Skeletal muscle cell (primary cell): Measurements from ENCODE around the gene ASAH2.
A peak's percentile ranks its signal among the peaks of the same experiment; 100 is the strongest.
"Not testable (repeated sequence)": the region's sequence is repeated elsewhere in the genome, so short reads cannot be mapped to it uniquely, and the experiment has no call there.

Experiments used
- DNase-seq: peaks from one replicate; pipeline ENCODE4 v3.0.0-alpha.2; 2010; ENCODE audit warnings: low read depth
- H3K4me3 ChIP-seq: 2 replicates; pipeline ENCODE4 v1.5.1; 2011; ENCODE audit warnings: low read depth, mild to moderate bottlenecking, control low read depth, low read length, moderate library complexity

The ASAH2 gene

DNA sequence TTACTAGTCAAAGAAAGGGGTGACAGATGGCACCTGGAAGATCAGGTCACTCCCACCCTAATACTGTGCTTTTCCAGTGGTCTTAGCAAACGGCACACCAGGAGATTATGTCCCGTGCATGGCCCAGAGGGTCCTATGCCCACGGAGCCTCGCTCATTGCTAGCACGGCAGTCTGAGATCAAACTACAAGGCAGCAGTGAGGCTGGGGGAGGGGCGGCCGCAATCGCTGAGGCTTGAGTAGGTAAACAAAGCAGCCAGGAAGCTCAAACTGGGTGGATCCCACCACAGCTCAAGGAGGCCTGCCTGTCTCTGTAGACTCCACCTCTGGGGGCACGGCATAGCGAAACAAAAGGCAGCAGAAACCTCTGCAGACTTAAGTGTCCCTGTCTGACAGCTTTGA, 11.3 kb upstream of the ASAH2 start:
- not testable (repeated sequence) for DNase-seq, H3K4me3 ChIP-seq

DNA sequence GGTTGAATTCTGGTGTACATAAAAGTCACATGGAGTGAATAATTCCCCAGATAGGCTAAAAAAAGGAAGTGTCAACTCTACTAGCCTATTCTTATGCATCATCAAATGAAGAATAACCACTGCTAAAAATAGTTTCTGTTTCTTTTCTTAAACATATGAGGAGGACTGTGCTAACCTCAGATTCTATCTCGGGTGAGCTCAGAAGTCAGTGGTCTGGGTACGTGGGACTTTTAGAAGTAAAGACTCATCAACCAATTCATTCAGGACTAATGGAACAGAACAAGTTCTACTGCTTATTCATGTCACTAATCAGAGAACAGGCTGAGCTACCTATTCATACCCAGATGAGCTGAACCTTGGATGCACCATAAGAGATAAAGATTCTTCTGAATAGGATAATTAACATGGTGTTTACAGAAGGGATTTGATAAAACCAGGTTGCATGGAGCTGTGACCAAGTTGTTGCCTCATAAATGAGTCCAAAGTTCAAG, 9.5 kb upstream of the ASAH2 start:
- DNase-seq, result no peak

DNA sequence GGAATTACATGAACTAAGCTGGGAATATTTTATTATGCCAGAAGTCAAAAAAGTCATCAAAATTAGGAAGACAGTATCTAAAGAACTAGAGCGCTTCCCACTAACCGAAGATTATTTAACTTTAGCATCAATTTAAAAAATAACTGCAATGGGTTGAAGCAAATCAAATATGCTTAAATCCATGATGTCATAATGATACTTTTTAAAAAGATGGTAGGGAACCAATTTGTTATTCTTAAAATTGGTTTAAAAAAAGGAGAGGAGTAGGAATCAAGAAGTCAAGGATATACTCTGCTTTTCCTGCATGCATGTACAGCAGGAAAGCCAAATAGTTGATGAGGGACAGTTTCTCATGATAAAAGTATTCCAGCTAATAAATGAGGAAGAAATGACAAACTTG, 3.2 kb upstream of the ASAH2 start:
- no peak for DNase-seq
- H3K4me3 ChIP-seq, result no peak overlapping the region

More for the DNA sequence above, 9.5 kb upstream of the ASAH2 start:
- no peak overlapping the region for H3K4me3 ChIP-seq

DNA sequence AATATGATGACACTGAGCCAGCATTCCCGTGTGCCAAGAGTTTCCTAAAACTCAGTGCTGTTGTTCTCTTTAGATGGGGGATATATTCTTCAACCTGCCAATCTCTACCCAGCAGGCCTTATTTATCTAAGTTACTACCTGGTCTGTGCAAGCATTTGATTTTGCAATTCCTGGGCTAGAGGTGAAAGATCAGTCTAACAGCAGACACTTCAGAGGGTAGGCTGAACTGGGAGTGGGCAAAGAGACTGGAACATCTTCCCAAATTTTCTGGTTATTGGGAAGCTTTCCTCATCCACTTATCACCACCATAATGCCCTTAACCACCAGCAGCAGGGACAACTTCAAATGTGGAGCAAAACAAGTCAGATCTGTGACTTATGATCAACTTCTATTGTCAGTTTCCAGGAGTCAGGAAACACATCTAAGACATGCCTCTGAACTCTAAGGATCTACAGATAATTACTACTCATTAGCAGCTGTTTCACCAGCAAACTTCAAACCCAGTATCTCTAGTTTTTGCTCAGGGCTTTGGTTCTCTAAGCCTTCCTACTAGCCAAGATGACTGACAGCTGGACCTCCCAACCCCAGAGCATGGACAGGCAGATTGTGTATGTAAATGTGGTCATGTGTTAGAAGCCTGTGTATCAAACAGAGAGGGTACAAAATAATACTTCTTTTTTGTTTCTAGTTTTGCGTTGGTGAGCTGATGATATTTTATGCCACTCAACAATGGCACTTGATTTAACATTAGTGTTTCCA, 1.0 kb downstream of the ASAH2 start:
- DNase-seq, result no peak
- no peak overlapping the region for H3K4me3 ChIP-seq

DNA sequence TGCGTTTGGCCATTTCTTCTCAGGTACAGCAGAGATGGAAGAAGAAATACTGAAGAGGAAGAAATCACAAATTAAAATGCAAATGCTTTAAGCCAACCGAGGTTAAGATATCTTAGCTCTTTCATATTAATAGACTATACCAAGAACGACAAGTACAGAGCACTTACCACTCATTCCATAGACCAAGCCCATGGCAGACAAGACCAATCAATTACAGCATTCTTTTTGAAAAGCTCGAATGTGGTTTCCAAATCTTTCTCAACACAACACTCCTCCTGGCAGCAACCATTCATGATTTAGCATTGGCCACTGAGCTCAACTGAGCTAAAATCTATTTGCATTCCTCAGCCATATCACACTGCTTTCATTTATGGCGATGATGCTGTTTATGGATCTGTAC, 2.7 kb downstream of the ASAH2 start:
- no peak overlapping the region for H3K4me3 ChIP-seq
- no peak for DNase-seq

DNA sequence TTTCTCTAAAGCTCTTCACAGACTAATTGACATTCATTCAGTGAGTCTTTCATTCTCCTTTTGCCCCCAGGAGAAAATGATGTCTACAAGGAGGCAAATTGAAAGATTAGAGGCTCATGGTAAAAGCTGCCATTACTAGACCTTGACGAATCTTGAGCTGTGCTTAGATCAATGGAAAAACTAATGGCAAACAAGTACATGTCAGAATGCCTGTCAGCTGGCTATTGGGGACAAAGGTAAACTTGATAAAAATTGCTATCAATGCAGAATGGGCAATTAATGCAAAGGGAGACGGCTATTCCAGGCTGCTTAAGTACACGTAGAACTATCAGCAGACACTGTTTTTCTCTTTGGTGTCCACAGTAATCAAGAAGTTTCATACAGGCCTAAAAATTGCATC, 3.3 kb downstream of the ASAH2 start:
- no peak for DNase-seq
- no peak overlapping the region for H3K4me3 ChIP-seq

DNA sequence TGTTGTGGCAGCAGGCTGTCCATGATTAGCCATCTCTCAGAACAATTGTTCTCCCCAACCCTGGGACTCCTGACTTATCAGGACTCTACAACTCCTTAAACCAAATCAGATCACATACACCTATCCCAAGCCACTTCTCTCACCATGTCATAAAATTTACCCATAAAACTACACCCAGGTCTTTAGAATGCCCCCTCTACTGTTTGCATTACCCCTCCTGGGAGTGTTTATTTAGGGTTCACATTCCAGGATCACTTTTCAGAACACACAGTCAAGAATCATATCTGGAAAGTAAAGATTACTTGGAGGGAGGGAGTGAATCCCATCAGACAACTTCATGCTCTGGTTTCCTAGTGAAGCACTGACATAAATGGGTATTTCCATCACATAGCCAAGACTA, 7.1 kb downstream of the ASAH2 start:
- no peak for DNase-seq
- H3K4me3 ChIP-seq, result no peak overlapping the region

DNA sequence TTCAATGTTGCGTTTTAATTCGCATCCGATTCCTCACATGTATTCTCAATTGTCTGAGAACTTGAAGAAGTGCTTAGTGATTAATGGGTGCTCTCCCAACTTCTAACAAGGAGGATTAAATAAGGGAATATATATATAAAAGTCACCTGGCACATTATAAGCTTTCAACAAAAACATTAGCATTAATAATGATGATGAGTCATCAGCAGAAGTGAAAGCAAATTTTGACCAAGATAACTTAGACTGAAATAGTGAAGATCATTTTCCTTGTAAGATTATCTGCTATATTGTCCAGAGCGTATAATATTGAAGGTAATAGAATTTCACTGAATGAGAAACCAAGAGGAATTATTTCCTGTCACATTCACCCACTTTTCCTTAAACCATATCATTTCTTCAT, 8.5 kb downstream of the ASAH2 start:
- DNase-seq, result no peak
- no peak overlapping the region for H3K4me3 ChIP-seq

DNA sequence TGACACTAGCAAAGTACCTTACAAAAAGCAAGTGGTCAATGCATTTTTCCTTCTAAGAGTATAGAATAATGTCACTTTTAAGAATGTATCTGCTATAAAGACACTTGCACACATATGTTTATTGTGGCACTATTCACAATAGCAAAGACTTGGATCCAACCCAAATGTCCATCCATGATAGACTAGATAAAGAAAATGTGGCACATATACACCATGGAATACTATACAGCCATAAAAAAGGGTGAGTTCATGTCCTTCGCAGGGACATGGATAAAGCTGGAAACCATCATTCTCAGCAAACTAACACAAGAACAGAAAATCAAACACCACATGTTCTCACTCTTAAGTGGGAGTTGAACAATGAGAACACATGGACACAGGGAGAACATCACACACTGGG, 9.8 kb downstream of the ASAH2 start:
- not testable (repeated sequence) for H3K4me3 ChIP-seq, DNase-seq

DNA sequence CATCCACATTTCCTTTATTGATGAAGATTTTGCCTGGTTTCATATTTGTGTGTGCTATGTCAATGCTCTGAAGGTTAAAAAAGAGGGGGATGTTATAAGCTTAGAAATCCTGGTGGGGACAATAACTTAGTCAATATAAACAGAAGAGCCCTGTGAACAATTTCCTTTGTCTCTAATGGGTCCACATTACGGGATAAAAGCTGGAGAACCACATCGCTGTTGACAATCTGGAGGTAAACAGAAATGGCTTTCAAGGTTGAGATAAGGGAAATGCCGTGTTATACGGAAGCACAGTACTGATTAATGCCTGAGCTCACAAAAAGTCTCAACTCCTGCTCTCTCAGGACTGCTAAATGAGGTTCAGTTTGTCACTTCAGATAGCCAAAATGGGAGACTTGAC, 16.8 kb downstream of the ASAH2 start:
- H3K4me3 ChIP-seq, result no peak overlapping the region

DNA sequence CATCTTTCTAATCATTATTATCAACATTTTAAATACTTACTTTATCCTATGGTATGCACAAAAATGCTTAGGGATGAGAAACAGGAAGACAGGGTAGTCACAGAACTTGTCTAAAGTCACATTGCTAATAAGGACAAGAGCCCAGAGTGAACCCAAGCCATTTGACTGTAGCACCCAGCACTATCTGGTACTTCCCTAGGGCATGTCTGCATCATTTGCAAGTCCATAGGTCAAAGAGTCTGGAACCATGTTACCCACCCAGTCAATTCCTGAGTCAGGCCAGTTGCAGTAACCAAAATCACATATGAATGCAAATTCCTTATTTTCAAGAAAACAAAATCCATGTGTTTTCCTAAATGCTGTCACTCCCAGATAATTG, 19.1 kb downstream of the ASAH2 start:
- no peak overlapping the region for H3K4me3 ChIP-seq
- DNase-seq, result no peak

More for the DNA sequence above, 16.8 kb downstream of the ASAH2 start:
- DNase-seq, result no peak

DNA sequence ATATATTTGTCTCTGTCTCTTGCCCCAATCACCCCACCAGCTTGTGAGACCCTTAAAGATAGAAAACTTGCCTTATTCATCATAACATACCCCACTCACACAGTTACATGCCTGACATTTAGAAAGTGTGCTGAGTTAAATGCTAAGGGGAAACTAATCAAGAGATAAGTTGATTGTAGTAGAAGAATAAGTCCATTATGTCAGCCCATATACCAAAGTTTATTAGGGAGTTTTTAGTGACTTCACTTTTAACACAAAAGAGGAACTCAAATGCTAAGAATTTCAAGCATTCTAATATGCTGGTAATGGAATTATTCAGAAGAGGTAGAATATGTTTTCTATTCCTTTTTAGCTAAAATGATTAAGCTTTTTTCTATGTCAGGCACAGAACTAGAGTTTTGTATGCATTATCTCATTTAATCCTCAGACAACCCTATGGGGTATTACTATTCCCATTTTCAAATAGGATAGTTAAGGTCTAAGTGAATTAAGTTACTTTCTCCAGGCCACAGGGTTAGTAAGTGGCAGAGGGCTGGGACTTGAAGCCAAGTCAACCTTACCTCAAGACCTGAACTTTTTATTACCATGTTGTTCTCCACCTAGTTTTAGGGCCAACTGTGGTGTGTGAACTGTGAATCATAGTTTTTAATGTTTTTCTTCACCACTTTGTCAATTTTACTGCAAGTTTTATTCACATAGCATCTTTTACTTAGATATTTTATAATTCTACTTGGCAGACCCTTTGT, 19.6 kb downstream of the ASAH2 start:
- H3K4me3 ChIP-seq, result no peak overlapping the region
- no peak for DNase-seq

DNA sequence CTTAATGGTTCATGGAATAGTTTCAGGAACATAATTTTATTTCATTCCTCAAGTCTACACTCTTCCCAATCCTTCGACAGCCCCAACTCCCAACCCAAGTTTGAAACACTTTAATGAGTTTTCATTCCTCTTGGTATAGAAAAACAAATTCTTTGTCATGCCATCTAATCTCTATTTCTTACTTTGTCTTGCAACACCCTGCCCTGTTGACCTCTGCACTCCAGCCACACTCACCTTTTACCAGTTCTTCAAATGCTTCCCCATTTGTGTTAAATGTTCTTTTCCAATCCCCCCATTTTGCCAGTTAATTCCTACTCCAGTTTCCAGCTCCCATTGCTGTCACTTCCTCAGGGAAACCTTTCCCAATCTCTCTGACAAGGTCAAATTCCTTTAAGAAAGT, 21.9 kb downstream of the ASAH2 start:
- DNase-seq, result no peak
- no peak overlapping the region for H3K4me3 ChIP-seq

DNA sequence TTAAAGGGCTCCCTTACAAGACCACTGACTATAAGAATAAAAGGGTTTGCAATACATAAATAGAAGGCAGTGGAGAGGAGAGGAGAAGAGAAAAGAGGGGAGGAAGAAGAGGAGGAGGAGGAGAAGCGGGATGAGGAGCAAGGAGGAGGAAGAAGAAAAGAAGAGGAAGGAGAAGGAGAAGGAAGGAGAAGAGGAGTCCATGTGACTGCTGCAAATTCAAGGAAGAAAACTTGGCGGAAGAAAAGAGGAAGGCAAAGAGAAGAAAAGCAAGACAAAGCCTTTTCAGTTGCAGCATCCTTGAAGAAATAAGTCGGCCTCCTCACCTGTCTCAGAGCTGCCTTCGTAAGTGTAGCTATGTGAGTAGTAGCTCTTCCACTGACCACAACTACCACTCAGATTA, 22.6 kb downstream of the ASAH2 start:
- no peak overlapping the region for H3K4me3 ChIP-seq
- DNase-seq, result no peak

DNA sequence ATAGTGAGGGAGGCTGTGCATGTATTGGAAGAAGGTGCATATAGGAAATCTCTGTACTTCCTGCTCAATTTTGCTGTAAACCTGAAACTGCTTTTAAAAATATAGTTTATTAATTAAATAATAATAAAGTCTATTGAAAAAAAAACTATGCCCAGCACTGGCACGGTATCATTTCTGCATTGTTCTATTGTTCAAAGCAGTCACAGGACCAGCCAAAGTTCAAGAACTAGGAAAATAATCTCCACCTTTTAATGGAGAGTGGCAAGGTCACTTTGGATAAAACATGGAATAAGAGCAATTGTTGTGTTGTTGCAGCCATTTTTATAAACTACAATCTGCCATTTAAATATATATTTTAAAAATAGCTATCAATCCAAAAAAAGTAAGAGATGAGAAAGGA, 24.7 kb downstream of the ASAH2 start:
- no peak for DNase-seq

DNA sequence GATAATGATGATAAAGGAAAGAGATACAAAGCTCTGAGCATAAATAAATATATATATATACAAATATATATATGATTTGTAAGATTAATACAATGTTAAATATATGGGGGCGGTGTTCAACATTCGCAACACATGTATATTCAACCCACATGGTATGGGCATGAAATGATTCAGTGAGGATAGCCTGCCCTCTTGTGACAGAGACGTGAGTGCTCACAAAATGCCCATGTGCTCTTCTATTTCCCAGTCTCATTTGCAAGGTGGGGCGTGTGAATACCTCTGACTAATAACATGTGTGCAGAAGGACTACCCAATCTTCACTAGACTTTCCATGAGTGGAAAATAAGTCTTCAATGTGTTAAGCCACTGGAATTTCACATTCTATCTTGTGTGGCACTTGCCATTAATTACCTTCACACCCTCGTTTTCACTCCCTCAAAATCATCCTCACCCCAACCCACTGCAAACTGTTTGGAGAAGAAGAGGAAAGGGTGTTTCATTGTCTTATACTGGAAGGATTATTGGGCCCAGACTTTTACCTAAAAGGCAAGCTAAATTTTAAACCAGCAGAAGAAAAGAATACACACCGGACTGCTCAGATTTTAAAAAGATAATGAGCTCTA, 26.9 kb downstream of the ASAH2 start:
- H3K4me3 ChIP-seq, result no peak overlapping the region
- peak; percentile 31 for DNase-seq

More for the DNA sequence above, 24.7 kb downstream of the ASAH2 start:
- no peak overlapping the region for H3K4me3 ChIP-seq

DNA sequence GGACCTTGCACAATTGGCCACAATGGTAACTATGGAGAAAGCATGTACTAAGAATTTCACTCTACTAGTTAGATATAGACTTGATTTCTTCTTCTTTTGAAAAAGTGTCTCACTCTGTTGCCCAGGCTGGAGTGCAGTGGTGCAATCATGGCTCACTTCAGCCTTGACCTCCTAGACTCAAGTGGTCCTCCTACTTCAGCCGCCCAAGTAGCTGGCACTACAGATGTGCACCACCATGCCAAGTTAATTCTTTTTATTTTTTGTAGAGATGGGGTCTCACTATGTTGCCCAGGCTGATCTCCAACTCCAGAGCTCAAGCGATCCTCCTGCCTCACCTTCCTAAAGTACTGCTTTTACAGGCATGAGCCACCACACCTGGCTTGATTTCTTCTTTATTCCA, 29.1 kb downstream of the ASAH2 start:
- no peak overlapping the region for H3K4me3 ChIP-seq
- DNase-seq, result no peak

DNA sequence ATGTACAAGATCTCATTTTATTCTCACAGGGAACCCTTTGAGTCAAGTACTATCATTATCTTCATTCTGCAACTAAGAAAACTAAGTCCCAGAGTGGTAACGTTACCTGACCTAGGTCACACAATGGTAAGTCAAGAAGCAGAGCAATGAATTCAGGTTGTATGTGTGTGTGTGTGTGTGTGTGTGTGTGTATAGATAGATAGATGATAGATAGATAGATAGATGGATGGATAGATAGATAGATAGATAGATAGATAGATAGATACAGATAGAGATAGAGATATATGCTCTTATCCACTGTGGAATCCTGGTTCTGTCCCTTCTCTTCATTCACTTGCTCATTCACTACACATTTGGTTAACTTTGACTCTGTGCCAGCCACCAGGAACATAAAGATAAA, 29.8 kb downstream of the ASAH2 start:
- H3K4me3 ChIP-seq, result no peak overlapping the region

DNA sequence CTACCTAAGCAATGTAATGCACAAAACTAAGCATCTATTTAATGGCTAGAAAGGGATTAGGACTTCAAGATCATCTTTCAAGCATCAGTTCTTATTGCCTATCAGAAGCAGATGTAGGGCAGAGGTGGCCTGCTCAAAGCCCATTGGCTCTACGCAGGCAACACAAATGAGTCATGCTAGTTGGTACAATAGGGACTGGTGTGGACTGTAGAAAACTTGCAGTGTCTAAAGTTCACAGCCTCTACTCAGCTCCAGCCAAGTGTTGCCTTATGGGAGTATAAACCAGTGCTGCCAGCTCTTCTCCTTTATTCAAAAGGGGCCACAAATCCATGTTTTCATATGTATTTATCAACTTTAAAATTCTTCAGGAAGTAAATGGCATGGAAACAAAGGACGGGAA, 31.7 kb downstream of the ASAH2 start:
- H3K4me3 ChIP-seq, result no peak overlapping the region
- DNase-seq, result no peak

More for the DNA sequence above, 29.8 kb downstream of the ASAH2 start:
- no peak for DNase-seq

DNA sequence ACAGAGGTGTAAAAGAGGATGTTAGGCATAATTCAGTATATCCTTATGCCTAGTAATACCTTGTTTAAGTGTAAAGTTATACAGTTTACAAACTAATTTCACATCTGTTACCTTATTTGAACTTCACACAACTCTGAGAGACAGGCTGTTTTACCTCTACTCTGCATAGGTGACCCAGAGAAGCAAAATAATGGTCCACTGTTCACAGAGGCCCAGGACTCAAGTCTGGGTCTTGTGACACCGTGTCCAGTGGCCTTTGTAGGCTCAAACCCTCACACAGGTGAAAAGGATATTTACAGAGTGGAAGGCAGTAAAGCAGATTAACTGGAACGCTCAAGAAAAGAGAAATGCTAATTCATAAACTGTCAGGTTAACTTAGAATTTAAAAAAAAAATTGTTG, 32.1 kb downstream of the ASAH2 start:
- no peak overlapping the region for H3K4me3 ChIP-seq
- no peak for DNase-seq
